Panc1 (cell line): ENCODE measurements around the gene CMTM8. TPM values are rescaled to one million over a fixed set of nuclear protein-coding genes. Genes with fewer than 3 reads are reported as not detected.

Experiments
- ATAC-seq: fragments of 200-7000 bp; cut with Tn5 transposase; 2 replicates; pipeline ENCODE4 v1.9.1; 2020; ENCODE audit warnings: mild to moderate bottlenecking, moderate library complexity
- BruUV-seq: library from RNA; stranded (reverse); fragments of 400-500 nt; replicated peaks from 2 replicates; lab custom pipeline; 2021; lab: Mats Ljungman, UMichigan
- CTCF ChIA-PET: fragments of 300-600 bp; sonication (Branson Sonifier 250); formaldehyde crosslinking; loops from one replicate; lab custom pipeline; 2022; ENCODE audit warnings: antibody characterized with exemption; lab: Charles Lee
- POLR2A ChIA-PET: fragments of 300-600 bp; sonication (Branson Sonifier 250); formaldehyde crosslinking; loops from one replicate; lab custom pipeline; 2022; ENCODE audit warnings: antibody characterized with exemption; lab: Charles Lee
- DNase-seq: peaks from one replicate; pipeline ENCODE4 v3.0.0-alpha.2; 2010; ENCODE audit warnings: low read depth, low spot score
- H3K27ac ChIP-seq: 2 replicates; pipeline ENCODE4 v1.5.1; 2011; ENCODE audit warnings: mild to moderate bottlenecking, low read length, inconsistent platforms
- H3K27me3 ChIP-seq: fragments of 200-500 bp; sonication (Bioruptor generic); 2 replicates; pipeline ENCODE4 v1.6.0; 2014; ENCODE audit warnings: low read length, inconsistent platforms; ENCODE audit not compliant: control insufficient read depth, insufficient read depth
- H3K36me3 ChIP-seq: fragments of 200-500 bp; sonication (Bioruptor generic); 2 replicates; pipeline ENCODE4 v1.5.1; 2014; ENCODE audit warnings: inconsistent platforms, mild to moderate bottlenecking, low read length, moderate library complexity; ENCODE audit not compliant: control insufficient read depth, insufficient read depth
- H3K4me1 ChIP-seq: 2 replicates; pipeline ENCODE4 v1.5.1; 2011; ENCODE audit warnings: inconsistent platforms, mild to moderate bottlenecking, low read length, moderate library complexity; ENCODE audit not compliant: control insufficient read depth, insufficient read depth
- H3K4me3 ChIP-seq, 2 experiments: 2 replicates each; pipeline ENCODE4 v1.5.1; 2011 to 2012; ENCODE audit warnings: low read depth in 2 of 2, low read length in 2 of 2, mild to moderate bottlenecking in 2 of 2, inconsistent platforms in 1 of 2, moderate library complexity in 1 of 2
- H3K9me3 ChIP-seq: fragments of 200-500 bp; sonication (Bioruptor generic); 2 replicates; pipeline ENCODE4 v1.5.1; 2014; ENCODE audit warnings: low read depth, mild to moderate bottlenecking, inconsistent platforms, low read length, moderate library complexity; ENCODE audit not compliant: control insufficient read depth, insufficient read depth
- CTCF ChIP-seq: fragments of 450-650 bp; IDR thresholded peaks from 2 replicates; pipeline ENCODE4 v1.5.1; 2017; ENCODE audit warnings: mild to moderate bottlenecking
- POLR2AphosphoS5 ChIP-seq: IDR thresholded peaks from 2 replicates; pipeline ENCODE4 v1.6.1; 2012; ENCODE audit warnings: mild to moderate bottlenecking, low read depth, low read length, moderate library complexity
- REST ChIP-seq, 2 experiments: IDR thresholded peaks; 2 replicates each; pipeline ENCODE4 v1.6.1; 2011 to 2012; ENCODE audit warnings: low read depth in 2 of 2, control low read depth in 1 of 2, low read length in 1 of 2, mild to moderate bottlenecking in 1 of 2, moderate library complexity in 1 of 2; ENCODE audit not compliant: insufficient read depth in 1 of 2
- SIN3A ChIP-seq: IDR thresholded peaks from 2 replicates; pipeline ENCODE4 v1.6.1; 2012; ENCODE audit warnings: low read depth, mild to moderate bottlenecking, low read length, moderate library complexity, borderline replicate concordance; ENCODE audit not compliant: insufficient read depth
- TCF7L2 ChIP-seq: IDR thresholded peaks from 2 replicates; pipeline ENCODE4 v1.6.1; 2011; ENCODE audit warnings: mild to moderate bottlenecking, low read depth, low read length, inconsistent platforms
- in situ Hi-C: cut with HindIII; loops from 2 replicates; pipeline ENCODE4 v1.10.0; 2016; ENCODE audit warnings: low sequenced_read_pairs, low pct_unique_long_range_greater_than_20kb
- intact Hi-C: fragments of 100-400 bp; cut with micrococcal nuclease; formaldehyde crosslinking; loops from one replicate; pipeline ENCODE4 v1.10.0; 2022; ENCODE audit not compliant: unreplicated experiment
- total RNA-seq: library from RNA; stranded (reverse); gene quantifications from one replicate; pipeline ENCODE4 v1.2.1, GENCODE V29; 2021; ENCODE audit not compliant: unreplicated experiment

The CMTM8 gene
- total RNA-seq, 1 experiment from 2014 or later = 9.8 TPM

GRCh38 chr3:32334675-32335074 is 96.2 kb downstream of the CMTM8 start:
- POLR2A ChIA-PET = no interaction called here
- no peak for DNase-seq

GRCh38 chr3:32335365-32336112 is 97.1 kb downstream of the CMTM8 start:
- no peaks in the 10 kb centered on the region for H3K9me3 ChIP-seq
- H3K4me1 ChIP-seq = no peaks in the 10 kb centered on the region
- TF ChIP-seq REST (IDR thresholded peaks at IDR 0.05; ENCODE audit: insufficient read depth in 1 of 2, low read depth in 2 of 2, low read length in 1 of 2) (no peak), TCF7L2 (no peak), SIN3A (no peak), POLR2AphosphoS5 (no peak), CTCF (no peak)
- no TSS peak for BruUV-seq
- ATAC-seq (no peak), DNase-seq (no peak)
- H3K4me3 ChIP-seq = no peak overlapping the region
- in situ Hi-C loops (no loop called here), intact Hi-C loops (no loop called here)
- POLR2A ChIA-PET = no interaction called here
- CTCF ChIA-PET = no interaction called here
- no peak overlapping the region for H3K27ac ChIP-seq
- H3K27me3 ChIP-seq = no peaks in the 10 kb centered on the region
- no peaks in the 10 kb centered on the region for H3K36me3 ChIP-seq

More at GRCh38 chr3:32334675-32335074, 96.2 kb downstream of the CMTM8 start:
- intact Hi-C loops (no loop called here), in situ Hi-C loops (no loop called here)
- H3K9me3 ChIP-seq = no peaks in the 10 kb centered on the region
- H3K36me3 ChIP-seq = no peaks in the 10 kb centered on the region
- H3K4me1 ChIP-seq = no peaks in the 10 kb centered on the region
- no peaks in the 10 kb centered on the region for H3K27me3 ChIP-seq
- no TSS peak for BruUV-seq
- TF ChIP-seq CTCF (peak; percentile 49), POLR2AphosphoS5 (no peak)
- ATAC-seq = no peak
- CTCF ChIA-PET = no interaction called here
- no peak overlapping the region for H3K4me3 ChIP-seq
- no peak overlapping the region for H3K27ac ChIP-seq
